HCT116 (cell line): ENCODE data around the gene SLC7A10. TPM values are rescaled to one million over a fixed set of nuclear protein-coding genes. Genes with fewer than 3 reads are reported as not detected.

Source experiments
- ATAC-seq: fragments of 200-7000 bp; cut with Tn5 transposase; 2 replicates; pipeline ENCODE4 v1.9.1; 2020; ENCODE audit warnings: mild to moderate bottlenecking, moderate library complexity
- BruUV-seq: library from RNA; stranded (reverse); fragments of 400-500 nt; replicated peaks from 2 replicates; lab custom pipeline; 2021; lab: Mats Ljungman, UMichigan
- CTCF ChIA-PET: fragments of 300-600 bp; sonication (Branson Sonifier 250); formaldehyde crosslinking; loops from one replicate; lab custom pipeline; 2021; ENCODE audit warnings: antibody characterized with exemption; lab: Charles Lee
- POLR2A ChIA-PET: fragments of 300-600, 350-600 bp; sonication (Branson Sonifier 250); formaldehyde crosslinking; loops from one replicate; lab custom pipeline; 2021; ENCODE audit warnings: antibody characterized with exemption; lab: Charles Lee
- RAD21 ChIA-PET, 2 experiments: fragments of 300-600 bp; sonication (Branson Sonifier 250); formaldehyde crosslinking; loops; one replicate each; lab custom pipeline; 2023; ENCODE audit warnings: low total read pairs in 2 of 2; ENCODE audit not compliant: uncharacterized antibody in 2 of 2, unreplicated experiment in 2 of 2, low non-redundant PET in 1 of 2; lab: Charles Lee
- DNase-seq: peaks from one replicate; pipeline ENCODE4 v3.0.0-alpha.2; 2010; ENCODE audit warnings: low read depth, low spot score
- H2AFZ ChIP-seq: fragments of 200-600 bp; shearing (Covaris generic), sonication (generic); 2 replicates; pipeline ENCODE4 v1.6.1; 2017; ENCODE audit warnings: low read depth, mixed run types, mixed read lengths, antibody characterized with exemption, low read length; ENCODE audit not compliant: poor library complexity, severe bottlenecking
- H3K27ac ChIP-seq: 2 replicates; pipeline ENCODE4 v1.5.1; 2012; ENCODE audit warnings: low read depth, low read length
- H3K27me3 ChIP-seq: fragments of 200-600 bp; sonication (generic); 2 replicates; pipeline ENCODE4 v1.6.1; 2016; ENCODE audit warnings: mixed run types, low read length, mixed read lengths; ENCODE audit not compliant: insufficient read depth
- H3K36me3 ChIP-seq, 2 experiments: fragments of 200-500 bp in 1 of 2; fragments of 200-600 bp in 1 of 2; sonication (Bioruptor generic) in 1 of 2; sonication (generic) in 1 of 2; 2 replicates each; pipeline versions ENCODE4 v1.5.1 to v1.6.1; 2014 to 2016; ENCODE audit warnings: low read length in 2 of 2, inconsistent platforms in 1 of 2, mixed read lengths in 1 of 2, mixed run types in 1 of 2; ENCODE audit not compliant: insufficient read depth in 2 of 2, control insufficient read depth in 1 of 2
- H3K4me1 ChIP-seq, 2 experiments: fragments of 200-600 bp in 1 of 2; sonication (generic) in 1 of 2; 2 replicates each; pipeline versions ENCODE4 v1.5.1 to v1.6.1; 2012 to 2017; ENCODE audit warnings: low read length in 2 of 2, inconsistent platforms in 1 of 2, mild to moderate bottlenecking in 1 of 2, mixed read lengths in 1 of 2, mixed run types in 1 of 2, moderate library complexity in 1 of 2; ENCODE audit not compliant: insufficient read depth in 2 of 2, control insufficient read depth in 1 of 2
- H3K4me2 ChIP-seq: fragments of 200-600 bp; sonication (generic); 2 replicates; pipeline ENCODE4 v1.6.1; 2017; ENCODE audit warnings: mixed run types, low read length, mixed read lengths
- H3K4me3 ChIP-seq, 2 experiments: fragments of 200-600 bp in 1 of 2; sonication (generic) in 1 of 2; replicated peaks in 1 of 2; 2 replicates each; pipeline ENCODE4 v1.5.1; 2011 to 2016; ENCODE audit warnings: low read length in 2 of 2, control low read depth in 1 of 2, low read depth in 1 of 2, mild to moderate bottlenecking in 1 of 2, mixed read lengths in 1 of 2, mixed run types in 1 of 2
- H3K79me2 ChIP-seq: fragments of 200-600 bp; sonication (generic); 2 replicates; pipeline ENCODE4 v1.6.1; 2017; ENCODE audit warnings: mild to moderate bottlenecking, mixed run types, low read length, moderate library complexity, mixed read lengths; ENCODE audit not compliant: insufficient read depth
- H3K9ac ChIP-seq: fragments of 200-600 bp; sonication (generic); 2 replicates; pipeline ENCODE4 v1.6.1; 2016; ENCODE audit warnings: low read length, mixed read lengths
- H3K9me2 ChIP-seq: fragments of 200-600 bp; sonication (generic), shearing (Covaris generic); 2 replicates; pipeline ENCODE4 v1.6.1; 2017; ENCODE audit warnings: mixed run types, mild to moderate bottlenecking, moderate library complexity; ENCODE audit not compliant: insufficient read depth
- H3K9me3 ChIP-seq, 2 experiments: fragments of 200-500 bp in 1 of 2; fragments of 200-600 bp in 1 of 2; sonication (Bioruptor generic) in 1 of 2; sonication (generic) in 1 of 2; 2 replicates each; pipeline ENCODE4 v1.6.1; 2014 to 2017; ENCODE audit warnings: low read length in 2 of 2, mixed read lengths in 2 of 2, inconsistent platforms in 1 of 2, low read depth in 1 of 2, mild to moderate bottlenecking in 1 of 2, mixed run types in 1 of 2, moderate library complexity in 1 of 2; ENCODE audit not compliant: control insufficient read depth in 1 of 2, insufficient read depth in 1 of 2
- H4K20me1 ChIP-seq: fragments of 200-600 bp; sonication (generic), shearing (Covaris generic); 2 replicates; pipeline ENCODE4 v1.6.1; 2017; ENCODE audit warnings: mixed run types, mild to moderate bottlenecking, moderate library complexity; ENCODE audit not compliant: insufficient read depth
- ATF3 ChIP-seq: IDR thresholded peaks from 2 replicates; pipeline ENCODE4 v1.6.1; 2012
- CBX3 ChIP-seq: IDR thresholded peaks from 2 replicates; pipeline ENCODE4 v1.6.1; 2012; ENCODE audit warnings: low read depth
- CEBPB ChIP-seq: IDR thresholded peaks from 2 replicates; pipeline ENCODE4 v1.6.1; 2012; ENCODE audit warnings: low read depth
- MAX ChIP-seq: IDR thresholded peaks from 2 replicates; pipeline ENCODE4 v1.6.1; 2012
- POLR2A ChIP-seq: IDR thresholded peaks from 2 replicates; pipeline ENCODE4 v1.7.0; 2011; ENCODE audit warnings: borderline replicate concordance; ENCODE audit not compliant: insufficient read depth, insufficient read length; ENCODE audit errors: extremely low read depth
- POLR2AphosphoS5 ChIP-seq: IDR thresholded peaks from 2 replicates; pipeline ENCODE4 v1.6.1; 2011; ENCODE audit warnings: mild to moderate bottlenecking, low read depth, low read length, moderate library complexity
- REST ChIP-seq: IDR thresholded peaks from 2 replicates; pipeline ENCODE4 v1.6.1; 2012; ENCODE audit warnings: low read depth
- SIN3A ChIP-seq: IDR thresholded peaks from 2 replicates; pipeline ENCODE4 v1.6.1; 2012; ENCODE audit warnings: low read depth
- SP1 ChIP-seq: IDR thresholded peaks from 2 replicates; pipeline ENCODE4 v1.6.1; 2012; ENCODE audit warnings: low read depth
- intact Hi-C: fragments of 100-400 bp; cut with micrococcal nuclease; formaldehyde crosslinking; loops from 2 replicates; pipeline ENCODE4 v1.10.0; 2022
- total RNA-seq: library from RNA; stranded (reverse); gene quantifications from one replicate; pipeline ENCODE4 v1.2.1, GENCODE V29; 2021; ENCODE audit not compliant: unreplicated experiment

Gene SLC7A10
- total RNA-seq, 1 experiment from 2014 or later: 0.25 TPM

DNA sequence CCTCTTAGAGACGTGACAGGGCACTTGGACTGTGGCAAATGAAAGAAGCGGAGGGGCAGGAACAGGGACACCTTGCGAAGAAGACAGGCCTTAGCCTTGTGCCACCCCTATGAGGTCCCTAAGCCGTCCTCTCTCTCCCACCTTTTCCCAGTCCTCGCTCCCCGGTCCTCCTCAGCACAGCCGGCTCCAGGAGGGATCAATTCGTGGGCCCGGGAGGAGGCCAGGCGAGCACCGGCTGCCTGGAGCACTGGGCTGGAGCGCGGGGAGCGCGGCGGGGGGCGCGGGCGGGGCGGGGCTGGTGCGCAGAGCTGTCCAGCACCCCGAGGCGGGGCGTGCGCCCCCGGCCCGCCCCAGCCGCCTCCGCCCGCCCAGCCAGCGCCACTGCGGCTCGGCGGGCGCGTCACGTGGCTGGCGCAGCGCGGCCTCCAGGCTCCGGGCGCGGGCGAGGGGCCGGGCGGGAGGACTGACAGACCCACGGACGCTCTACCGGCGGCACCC lies 31.7 kb downstream of the SLC7A10 start, which contains the start of gene LRP3:
Gene LRP3, plus strand, starts transcription at position 466 of the 498 bp plus-strand sequence. CDS start 456 bp downstream, outside the sequence.
- Histone ChIP-seq H3K79me2 (peaks cover 14% of the 10 kb centered on the region), H3K9me3 (no peaks in the 10 kb centered on the region), H3K4me1 (peaks cover 13 to 18% of the 10 kb centered on the region in 2 experiments; a peak in 3 of 4 replicates), H3K9me2 (no peaks in the 10 kb centered on the region), H2AFZ (no peak within 1 kb of the TSS), H3K27me3 (no peaks in the 10 kb centered on the region), H3K4me2 (peak within 1 kb of the TSS; percentile 75), H3K9ac (peak within 1 kb of the TSS; percentile 54), H3K36me3 (peaks cover 0 to 7% of the 10 kb centered on the region in 2 experiments; a peak in 1 of 4 replicates), H4K20me1 (no peaks in the 10 kb centered on the region), H3K4me3 (peak within 1 kb of the TSS; percentile 60 to 63), H3K27ac (peak within 1 kb of the TSS; percentile 69)
- no TSS peak for BruUV-seq
- no peak for DNase-seq
- ATAC-seq: peak; percentile 86
- RAD21 ChIA-PET: no interaction called here
- POLR2A ChIA-PET: interaction anchor here (1.5 kb wide), 1 partner anchor 9 kb away, joined by 4 read pairs; no protein-coding TSS in a partner anchor
- TF ChIP-seq SP1: no peak
- TF ChIP-seq MAX: peak; percentile 40; the same call in 1 of the 2 replicates
- TF ChIP-seq POLR2AphosphoS5: 0 out of 2 replicates have a peak, but pooled peaks have one; percentile 21
- no peak for TF ChIP-seq CEBPB
- peak; percentile 26 for TF ChIP-seq POLR2A
- CTCF ChIA-PET: interaction anchor here (1.7 kb wide), 1 partner anchor 10 kb away, joined by 8 read pairs; no protein-coding TSS in a partner anchor
- intact Hi-C loops: no loop called here

DNA sequence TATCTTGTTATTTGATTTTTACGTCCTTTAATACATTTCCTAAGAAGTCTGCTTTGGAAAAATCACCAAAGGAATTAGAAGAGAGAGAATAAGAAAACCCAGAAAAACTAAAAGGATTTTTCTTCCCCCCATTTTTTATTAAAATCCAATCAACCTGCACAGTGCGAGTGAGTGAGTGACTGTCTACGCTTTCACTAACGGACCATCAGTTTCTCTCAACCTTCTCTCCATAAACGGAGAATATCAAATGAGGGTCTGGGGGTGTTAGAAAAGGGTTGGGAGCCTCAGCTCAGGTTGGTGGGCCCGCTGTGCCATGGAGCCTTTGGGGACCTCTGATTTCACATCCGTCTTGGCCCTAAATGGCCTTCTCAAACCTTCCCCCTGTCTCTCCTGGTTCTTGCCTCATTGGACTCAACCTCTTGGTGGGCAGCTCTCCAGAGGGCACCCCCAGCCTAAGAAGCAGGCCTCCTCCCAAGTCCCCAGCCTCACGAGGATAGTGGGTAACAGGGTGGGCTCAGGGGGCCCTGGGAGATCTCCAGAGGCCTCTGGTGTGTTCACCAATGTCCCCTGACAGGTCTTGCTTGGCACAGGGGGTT lies 32.3 kb downstream of the SLC7A10 start:
- H3K4me3 ChIP-seq: peak overlapping the region; percentile 31 to 38; a peak in 3 of 4 replicates
- CTCF ChIA-PET: interaction anchor here (1.7 kb wide), 1 partner anchor 9 kb away, joined by 8 read pairs; no protein-coding TSS in a partner anchor
- H3K27ac ChIP-seq: peak overlapping the region; percentile 26; the same call in 1 of the 2 replicates
- POLR2A ChIA-PET: interaction anchor here (1.5 kb wide), 1 partner anchor 9 kb away, joined by 4 read pairs; no protein-coding TSS in a partner anchor
- ATAC-seq: no peak
- no peaks in the 10 kb centered on the region for H3K27me3 ChIP-seq
- H2AFZ ChIP-seq: no peak overlapping the region
- H3K36me3 ChIP-seq: 0 out of 4 replicates have a peak, but pooled peaks cover 0 to 7% of the 10 kb centered on the region in 2 experiments
- no peaks in the 10 kb centered on the region for H3K9me2 ChIP-seq
- DNase-seq: no peak
- peaks cover 13 to 18% of the 10 kb centered on the region in 2 experiments; a peak in 3 of 4 replicates for H3K4me1 ChIP-seq
- no peaks in the 10 kb centered on the region for H3K9me3 ChIP-seq
- BruUV-seq: no TSS peak
- no peak for TF ChIP-seq ATF3
- no peak for TF ChIP-seq CBX3
- no peak for TF ChIP-seq POLR2A
- TF ChIP-seq REST: no peak
- no peak for TF ChIP-seq MAX
- TF ChIP-seq SIN3A: no peak
- peak overlapping the region; percentile 68 for H3K4me2 ChIP-seq
- intact Hi-C loops: no loop called here
- no peaks in the 10 kb centered on the region for H4K20me1 ChIP-seq
- RAD21 ChIA-PET: no interaction called here
- no peak overlapping the region for H3K9ac ChIP-seq
- H3K79me2 ChIP-seq: peaks cover 14% of the 10 kb centered on the region
